Sigmoid colon (tissue), 7 donors: ENCODE data around the gene ATXN7L2. TPM values are rescaled to one million over a fixed set of nuclear protein-coding genes. Genes with fewer than 3 reads are reported as not detected.

ENCODE experiments used
- DNase-seq: peaks from one replicate; pipeline ENCODE4 v3.0.0-alpha.2; 2019
- H3K27ac ChIP-seq, 4 donors: fragments of 200-600 bp; sonication (generic); one replicate each; pipeline ENCODE4 v1.5.1; 2016 to 2019; ENCODE audit warnings: mild to moderate bottlenecking in 1 of 4
- H3K27me3 ChIP-seq, 3 donors: fragments of 200-600 bp; sonication (generic); one replicate each; pipeline ENCODE4 v1.5.1; 2019; ENCODE audit warnings: mild to moderate bottlenecking in 1 of 3
- H3K36me3 ChIP-seq, 4 donors: fragments of 200-600 bp; sonication (generic); one replicate each; pipeline ENCODE4 v1.5.1; 2016 to 2019
- H3K4me1 ChIP-seq, 4 donors: fragments of 200-600 bp; sonication (generic); one replicate each; pipeline ENCODE4 v1.5.1; 2017 to 2019
- H3K4me3 ChIP-seq, 4 donors: fragments of 200-600 bp; sonication (generic); one replicate each; pipeline ENCODE4 v1.5.1; 2017 to 2019; ENCODE audit warnings: mild to moderate bottlenecking in 2 of 4, moderate library complexity in 1 of 4
- H3K9me3 ChIP-seq, 4 donors: fragments of 200-600 bp in 3 of 4; sonication (generic) in 3 of 4; one replicate each; pipeline versions ENCODE4 v1.5.1 to v1.6.1; 2013 to 2019
- EP300 ChIP-seq, 4 donors: sonication (generic); formaldehyde crosslinking; IDR thresholded peaks; one replicate each; pipeline ENCODE4 v1.6.1; 2017; ENCODE audit warnings: antibody characterized with exemption in 4 of 4
- POLR2A ChIP-seq, 2 donors: fragments of 450-650 bp; IDR thresholded peaks; one replicate each; pipeline ENCODE4 v1.6.1; 2016; ENCODE audit warnings: antibody characterized with exemption in 2 of 2, mild to moderate bottlenecking in 2 of 2, moderate library complexity in 2 of 2
- POLR2AphosphoS5 ChIP-seq, 4 donors: sonication (generic); formaldehyde crosslinking; IDR thresholded peaks; one replicate each; pipeline ENCODE4 v1.6.1; 2017; ENCODE audit warnings: antibody characterized with exemption in 4 of 4
- WGBS, 2 donors: extraction: QIAGEN DNeasy Blood & Tissue Kit; methylation state at CpG; one replicate each; pipeline ENCODE4 v1.1.7; 2013; 5-methylcytosine and 5-hydroxymethylcytosine counted together
- intact Hi-C: fragments of 100-400 bp; cut with DNase I; formaldehyde crosslinking; loops from one replicate; pipeline ENCODE4 v1.15.1; 2023
- polyA plus RNA-seq, 3 donors: library from polyadenylated mRNA; stranded (reverse); fragments of 200-250 nt; gene quantifications; one replicate each; pipeline ENCODE4 v1.2.3, GENCODE V29; 2013
- total RNA-seq, 4 donors: library from RNA; depleted of rRNA; stranded (reverse); fragments of >200 nt; gene quantifications; one replicate each; pipeline ENCODE4 v1.1.0, GENCODE V29; 2016
- TF ChIP-seq, protein P1 (sequence below), 4 experiments: fragments of 450-650 bp in 3 of 4; fragments of 200-600 bp in 1 of 4; IDR thresholded peaks; one replicate each; pipeline ENCODE4 v1.5.1; 2016 to 2019; ENCODE audit warnings: antibody characterized with exemption in 4 of 4, mild to moderate bottlenecking in 3 of 4, moderate library complexity in 2 of 4
- donor health status: healthy with polysubstance abuse.
- donor health status: Bipolar disorder and iron deficiency.
- donor health status: healthy.

ATXN7L2 gene
- total and polyA plus RNA-seq, 7 donors = 1.8 to 12.2 (median 2.5) TPM

DNA sequence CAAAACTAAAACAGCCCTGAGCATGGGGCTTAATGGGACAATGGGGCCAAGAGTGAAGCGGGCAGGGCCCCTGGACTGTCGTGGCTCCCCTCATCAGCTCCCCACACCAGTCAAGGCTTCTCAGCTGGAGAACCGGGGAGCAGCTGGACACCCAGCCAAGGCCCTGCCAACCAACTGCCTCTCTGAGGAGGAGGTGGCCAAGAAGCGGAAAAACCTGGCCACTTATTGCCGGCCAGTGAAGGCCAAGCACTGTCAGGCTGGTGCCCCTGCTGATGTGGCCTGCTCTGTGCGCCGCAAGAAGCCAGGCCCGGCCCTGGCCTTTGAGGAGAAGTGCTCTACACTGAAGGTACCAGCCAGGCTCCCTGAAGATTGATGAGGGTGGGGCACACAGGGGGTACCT is 7.7 kb downstream of the ATXN7L2 start:
- no peak overlapping the region for H3K27ac ChIP-seq

DNA sequence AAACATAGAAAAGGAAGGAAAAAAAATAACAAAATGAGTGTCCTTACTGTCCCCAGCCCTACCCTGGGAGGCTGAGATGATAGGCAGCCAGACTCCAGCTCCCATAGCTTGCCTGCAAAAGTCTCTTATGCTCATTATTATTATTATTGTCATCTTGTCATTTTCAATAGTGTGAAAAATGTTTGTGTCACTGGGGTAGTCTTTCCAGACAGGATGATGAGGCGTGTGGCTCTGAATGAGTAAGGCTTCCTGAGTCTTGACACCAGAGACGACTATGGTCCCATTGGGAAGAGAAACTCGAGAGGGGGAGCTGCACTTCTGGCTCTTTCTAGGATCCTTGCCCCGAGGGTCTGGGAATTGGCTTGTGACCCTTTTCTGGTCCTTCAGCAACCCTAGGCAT is 9.1 kb downstream of the ATXN7L2 start:
- TF ChIP-seq POLR2AphosphoS5 (IDR thresholded peaks at IDR 0.05) = no peak
- no peaks in the 10 kb centered on the region for H3K9me3 ChIP-seq
- 88 to 91% methylated on average over 4 of the region's 4 CpGs for WGBS, 2 donors
- intact Hi-C loops = no loop called here
- peaks cover 0 to 32% (median 23%) of the 10 kb centered on the region in 4 donors for H3K4me1 ChIP-seq
- no peaks in the 10 kb centered on the region for H3K27me3 ChIP-seq
- DNase-seq = no peak
- no peak overlapping the region for H3K27ac ChIP-seq
- H3K36me3 ChIP-seq = peaks cover 0 to 35% (median 14%) of the 10 kb centered on the region in 4 donors
- H3K4me3 ChIP-seq = no peak overlapping the region

More for the DNA sequence above, 7.7 kb downstream of the ATXN7L2 start:
- TF ChIP-seq POLR2A (IDR thresholded peaks at IDR 0.05) (no peak), POLR2AphosphoS5 (IDR thresholded peaks at IDR 0.05) (no peak), EP300 (IDR thresholded peaks at IDR 0.05) (no peak)
- TF ChIP-seq, protein P1, sequence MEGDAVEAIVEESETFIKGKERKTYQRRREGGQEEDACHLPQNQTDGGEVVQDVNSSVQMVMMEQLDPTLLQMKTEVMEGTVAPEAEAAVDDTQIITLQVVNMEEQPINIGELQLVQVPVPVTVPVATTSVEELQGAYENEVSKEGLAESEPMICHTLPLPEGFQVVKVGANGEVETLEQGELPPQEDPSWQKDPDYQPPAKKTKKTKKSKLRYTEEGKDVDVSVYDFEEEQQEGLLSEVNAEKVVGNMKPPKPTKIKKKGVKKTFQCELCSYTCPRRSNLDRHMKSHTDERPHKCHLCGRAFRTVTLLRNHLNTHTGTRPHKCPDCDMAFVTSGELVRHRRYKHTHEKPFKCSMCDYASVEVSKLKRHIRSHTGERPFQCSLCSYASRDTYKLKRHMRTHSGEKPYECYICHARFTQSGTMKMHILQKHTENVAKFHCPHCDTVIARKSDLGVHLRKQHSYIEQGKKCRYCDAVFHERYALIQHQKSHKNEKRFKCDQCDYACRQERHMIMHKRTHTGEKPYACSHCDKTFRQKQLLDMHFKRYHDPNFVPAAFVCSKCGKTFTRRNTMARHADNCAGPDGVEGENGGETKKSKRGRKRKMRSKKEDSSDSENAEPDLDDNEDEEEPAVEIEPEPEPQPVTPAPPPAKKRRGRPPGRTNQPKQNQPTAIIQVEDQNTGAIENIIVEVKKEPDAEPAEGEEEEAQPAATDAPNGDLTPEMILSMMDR (IDR thresholded peaks at IDR 0.05) = no peak
- Histone ChIP-seq H3K27me3 (no peaks in the 10 kb centered on the region), H3K4me1 (peaks cover 0 to 31% (median 23%) of the 10 kb centered on the region in 4 donors), H3K9me3 (no peaks in the 10 kb centered on the region), H3K36me3 (peaks cover 0 to 21% (median 6%) of the 10 kb centered on the region in 4 donors), H3K4me3 (no peak overlapping the region)
- WGBS, 2 donors = 95% methylated on average over 8 of the region's 8 CpGs
- DNase-seq = no peak
- intact Hi-C loops = no loop called here

DNA sequence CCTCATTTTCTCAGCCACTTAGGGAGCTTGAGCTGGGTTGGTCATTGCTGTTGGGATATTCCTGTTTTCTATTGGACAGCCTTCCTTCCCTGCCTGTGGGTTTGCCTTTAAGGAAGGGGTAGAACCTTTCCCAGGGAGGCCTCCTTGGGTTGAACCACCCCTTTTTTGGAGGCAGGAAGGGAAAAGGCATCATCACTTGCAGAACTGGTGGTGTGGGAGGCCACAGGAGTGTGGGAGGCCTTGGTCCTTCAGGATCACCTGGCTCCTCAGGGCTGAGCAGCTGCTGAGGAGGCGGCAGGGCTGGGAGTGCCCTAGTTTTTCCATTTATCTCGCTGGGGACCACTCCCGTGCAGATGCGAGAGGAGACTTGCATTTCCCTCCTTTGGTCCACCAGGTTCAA is 9.5 kb downstream of the ATXN7L2 start:
- no peak overlapping the region for H3K4me3 ChIP-seq
- WGBS, 2 donors = 46 to 83% methylated on average over 4 of the region's 4 CpGs

DNA sequence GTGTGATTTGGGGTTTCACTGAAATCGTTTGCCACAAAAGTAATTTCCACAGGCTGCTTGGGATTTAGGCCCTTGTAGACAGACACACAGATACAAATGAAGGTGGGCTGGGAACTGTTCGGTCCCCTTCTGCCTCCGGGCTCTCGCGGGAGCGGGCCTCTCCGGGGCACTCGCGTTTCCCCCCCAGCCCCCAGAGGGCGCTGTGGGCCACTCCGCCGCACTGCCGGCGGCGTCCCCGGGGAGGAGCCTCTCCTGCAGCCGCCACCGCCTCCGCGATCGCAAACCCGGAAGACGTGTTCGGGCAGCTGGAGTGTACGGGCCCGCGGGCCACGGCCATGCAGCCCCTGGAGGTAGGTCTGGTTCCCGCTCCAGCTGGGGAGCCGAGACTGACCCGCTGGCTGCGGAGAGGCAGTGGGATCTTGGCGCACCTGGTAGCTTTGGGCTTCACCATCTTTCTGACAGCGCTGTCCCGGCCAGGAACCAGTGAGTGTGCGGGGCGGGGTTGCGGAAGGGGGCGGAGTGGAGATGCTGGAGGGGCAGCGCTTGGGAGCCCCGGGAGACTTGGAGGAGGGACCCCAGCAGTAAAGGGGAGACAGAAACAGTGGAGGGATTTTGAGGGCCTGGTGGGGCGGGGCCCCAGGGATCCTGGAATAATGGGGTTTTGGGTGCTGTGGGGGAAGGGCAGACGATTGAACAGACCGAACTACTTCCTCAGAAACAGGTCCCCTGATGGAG is 10.3 kb downstream of the ATXN7L2 start, which contains the start of gene CYB561D1:
Gene CYB561D1 (plus strand): TSS at position 290 of the 735 bp plus-strand sequence. CDS start 46 bp downstream, at position 336.
- peaks cover 0 to 44% (median 29%) of the 10 kb centered on the region in 4 donors for H3K4me1 ChIP-seq
- H3K36me3 ChIP-seq = peaks cover 0 to 29% (median 14%) of the 10 kb centered on the region in 4 donors
- H3K9me3 ChIP-seq = no peaks in the 10 kb centered on the region
- peak within 1 kb of the TSS; percentile 84 to 88 (median 86) for H3K27ac ChIP-seq
- WGBS, 2 donors = 0% methylated on average over 44 of the region's 44 CpGs
- TF ChIP-seq, protein P1 (IDR thresholded peaks at IDR 0.05) = peak; percentile 67 to 95 (median 75)
- TF ChIP-seq POLR2A (IDR thresholded peaks at IDR 0.05) (peak in 1 of 2 donors; percentile 45), EP300 (IDR thresholded peaks at IDR 0.05) (no peak), POLR2AphosphoS5 (IDR thresholded peaks at IDR 0.05) (peak; percentile 43 to 84 (median 71))
- intact Hi-C loops = loop anchor here (1.0 kb wide), 1 partner anchor 38 kb away; no protein-coding TSS in a partner anchor
- H3K4me3 ChIP-seq = peak within 1 kb of the TSS; percentile 79 to 94 (median 84)
- H3K27me3 ChIP-seq = no peaks in the 10 kb centered on the region
- peak; percentile 92 for DNase-seq

More for the DNA sequence above, 9.5 kb downstream of the ATXN7L2 start:
- no peak for DNase-seq
- TF ChIP-seq POLR2AphosphoS5 (IDR thresholded peaks at IDR 0.05) (no peak), EP300 (IDR thresholded peaks at IDR 0.05) (no peak), POLR2A (IDR thresholded peaks at IDR 0.05) (no peak)
- TF ChIP-seq, protein P1 (IDR thresholded peaks at IDR 0.05) = no peak
- Histone ChIP-seq H3K27me3 (no peaks in the 10 kb centered on the region), H3K4me1 (peaks cover 0 to 36% (median 24%) of the 10 kb centered on the region in 4 donors), H3K9me3 (no peaks in the 10 kb centered on the region), H3K36me3 (peaks cover 0 to 36% (median 16%) of the 10 kb centered on the region in 4 donors), H3K27ac (peak overlapping the region; percentile 84 to 88 (median 86))
- intact Hi-C loops = no loop called here

DNA sequence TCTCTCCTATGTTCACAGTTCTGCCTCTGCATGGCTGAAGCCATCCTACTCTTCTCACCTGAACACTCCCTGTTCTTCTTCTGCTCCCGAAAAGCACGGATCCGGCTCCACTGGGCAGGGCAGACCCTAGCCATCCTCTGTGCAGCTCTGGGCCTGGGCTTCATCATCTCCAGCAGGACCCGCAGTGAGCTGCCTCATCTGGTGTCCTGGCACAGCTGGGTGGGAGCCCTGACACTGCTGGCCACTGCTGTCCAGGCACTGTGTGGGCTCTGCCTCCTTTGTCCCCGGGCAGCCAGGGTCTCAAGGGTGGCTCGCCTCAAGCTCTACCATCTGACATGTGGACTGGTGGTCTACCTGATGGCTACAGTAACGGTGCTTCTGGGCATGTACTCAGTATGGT is 12.0 kb downstream of the ATXN7L2 start:
- WGBS, 2 donors = 94 to 96% methylated on average over 7 of the region's 7 CpGs
- no peaks in the 10 kb centered on the region for H3K27me3 ChIP-seq
- H3K4me1 ChIP-seq = peaks cover 0 to 58% (median 45%) of the 10 kb centered on the region in 4 donors
- no peak overlapping the region for H3K27ac ChIP-seq
- H3K9me3 ChIP-seq = no peaks in the 10 kb centered on the region
- DNase-seq = no peak
- H3K36me3 ChIP-seq = peaks cover 0 to 25% (median 13%) of the 10 kb centered on the region in 4 donors
- intact Hi-C loops = no loop called here
- TF ChIP-seq, protein P1 (IDR thresholded peaks at IDR 0.05) = no peak
- TF ChIP-seq EP300 (IDR thresholded peaks at IDR 0.05) (no peak), POLR2A (IDR thresholded peaks at IDR 0.05) (no peak), POLR2AphosphoS5 (IDR thresholded peaks at IDR 0.05) (no peak)
- H3K4me3 ChIP-seq = no peak overlapping the region
